A673 (cell line): ENCODE measurements around the gene FAM168A.

Source experiments
- EZH2 ChIP-seq: fragments of 200-600 bp; sonication (generic); IDR thresholded peaks from 2 replicates; pipeline ENCODE4 v1.6.1; 2017; ENCODE audit warnings: borderline replicate concordance, low read depth, mild to moderate bottlenecking, mixed read lengths, antibody characterized with exemption, low read length; ENCODE audit not compliant: poor library complexity, severe bottlenecking
- TF ChIP-seq, protein P1 (sequence below): fragments of 300-800, 200-600 bp; sonication (generic); conservative IDR thresholded peaks from 2 replicates; pipeline ENCODE4 v1.5.1; 2017; ENCODE audit warnings: low read depth, mild to moderate bottlenecking, antibody characterized with exemption, low read length, moderate library complexity, mixed read lengths

DNA sequence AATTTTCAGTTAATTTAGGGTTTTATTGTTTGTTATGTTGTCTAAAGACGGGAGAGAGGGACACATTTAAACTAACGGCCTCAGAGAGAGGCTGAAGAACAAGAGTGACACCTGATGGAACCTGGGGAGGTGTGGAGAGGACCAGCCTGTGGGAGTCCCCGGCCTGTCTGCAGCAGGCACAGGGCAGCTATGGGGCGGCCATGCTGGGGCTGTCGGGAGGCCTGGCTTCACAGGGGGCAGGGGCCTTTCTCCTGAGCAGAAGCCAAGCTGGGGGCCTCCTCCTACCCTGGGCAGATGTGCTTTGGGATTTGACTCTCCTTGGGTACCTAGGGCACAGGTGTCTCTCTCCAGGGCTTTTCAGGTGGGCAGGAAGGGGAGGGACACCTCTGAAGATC is 199.8 kb downstream of the FAM168A start:
- TF ChIP-seq, protein P1, sequence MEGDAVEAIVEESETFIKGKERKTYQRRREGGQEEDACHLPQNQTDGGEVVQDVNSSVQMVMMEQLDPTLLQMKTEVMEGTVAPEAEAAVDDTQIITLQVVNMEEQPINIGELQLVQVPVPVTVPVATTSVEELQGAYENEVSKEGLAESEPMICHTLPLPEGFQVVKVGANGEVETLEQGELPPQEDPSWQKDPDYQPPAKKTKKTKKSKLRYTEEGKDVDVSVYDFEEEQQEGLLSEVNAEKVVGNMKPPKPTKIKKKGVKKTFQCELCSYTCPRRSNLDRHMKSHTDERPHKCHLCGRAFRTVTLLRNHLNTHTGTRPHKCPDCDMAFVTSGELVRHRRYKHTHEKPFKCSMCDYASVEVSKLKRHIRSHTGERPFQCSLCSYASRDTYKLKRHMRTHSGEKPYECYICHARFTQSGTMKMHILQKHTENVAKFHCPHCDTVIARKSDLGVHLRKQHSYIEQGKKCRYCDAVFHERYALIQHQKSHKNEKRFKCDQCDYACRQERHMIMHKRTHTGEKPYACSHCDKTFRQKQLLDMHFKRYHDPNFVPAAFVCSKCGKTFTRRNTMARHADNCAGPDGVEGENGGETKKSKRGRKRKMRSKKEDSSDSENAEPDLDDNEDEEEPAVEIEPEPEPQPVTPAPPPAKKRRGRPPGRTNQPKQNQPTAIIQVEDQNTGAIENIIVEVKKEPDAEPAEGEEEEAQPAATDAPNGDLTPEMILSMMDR, result no peak
- no peak for TF ChIP-seq EZH2
